ENCODE measurements around the gene DNAJC21. TPM values are rescaled to one million over a fixed set of nuclear protein-coding genes. Genes with fewer than 3 reads are reported as not detected.

DNAJC21 gene
- total RNA-seq, 2 experiments from 2014 or later, result 47.9 to 50.4 TPM

GRCh38 chr5:34932947-34933346 lies 3.6 kb downstream of the DNAJC21 start:
- H3K36me3 Mint-ChIP-seq (ENCODE audit: low read depth), result peaks cover 55% of the 10 kb centered on the region
- Histone ChIP-seq H3K36me3 (ENCODE audit: insufficient read depth, low read length) (peaks cover 37% of the 10 kb centered on the region), H3K27ac (ENCODE audit: low read depth in 1 of 2, low read length in 2 of 2) (no peak overlapping the region), H3K4me1 (ENCODE audit: insufficient read depth, low read length) (peaks cover 21% of the 10 kb centered on the region), H3K4me3 (ENCODE audit: low read length) (no peak overlapping the region), H3K27me3 (ENCODE audit: control insufficient read depth in 1 of 2, insufficient read depth in 2 of 2, low read length in 2 of 2) (no peaks in the 10 kb centered on the region), H3K9me3 (ENCODE audit: control insufficient read depth in 1 of 2, insufficient read depth in 1 of 2, low read length in 2 of 2) (no peaks in the 10 kb centered on the region)
- no peaks in the 10 kb centered on the region for H3K9me3 Mint-ChIP-seq
- no peak for TF ChIP-seq CTCF (IDR thresholded peaks at IDR 0.05)
- ChIA-PET POLR2A (no interaction called here), CTCF (no interaction called here)
- no peak overlapping the region for H3K4me3 Mint-ChIP-seq
- no peak for ATAC-seq (ENCODE audit: poor library complexity)
- peaks cover 37% of the 10 kb centered on the region for H3K4me1 Mint-ChIP-seq (ENCODE audit: low read depth)
- H3K27ac Mint-ChIP-seq, result no peak overlapping the region
- no peaks in the 10 kb centered on the region for H3K27me3 Mint-ChIP-seq
- intact Hi-C loops (cut with DNase I, micrococcal nuclease), result loop anchor here in 1 of 2 experiments (5.0 to 10.0 kb wide), 2 partner anchors 682 to 1219 kb away; partner anchors contain the start of genes LMBRD2, SKP2 and SPEF2
- no peak for DNase-seq

- DNase-seq (no peak), ATAC-seq (ENCODE audit: poor library complexity) (no peak)
- H3K4me3 Mint-ChIP-seq, result no peak overlapping the region
- ChIA-PET POLR2A (no interaction called here), CTCF (no interaction called here)
- Histone ChIP-seq H3K36me3 (ENCODE audit: insufficient read depth, low read length) (peaks cover 88% of the 10 kb centered on the region), H3K27ac (ENCODE audit: low read depth in 1 of 2, low read length in 2 of 2) (no peak overlapping the region), H3K4me1 (ENCODE audit: insufficient read depth, low read length) (no peaks in the 10 kb centered on the region), H3K9me3 (ENCODE audit: control insufficient read depth in 1 of 2, insufficient read depth in 1 of 2, low read length in 2 of 2) (no peaks in the 10 kb centered on the region), H3K4me3 (ENCODE audit: low read length) (no peak overlapping the region), H3K27me3 (ENCODE audit: control insufficient read depth in 1 of 2, insufficient read depth in 2 of 2, low read length in 2 of 2) (no peaks in the 10 kb centered on the region)
- no peak overlapping the region for H3K27ac Mint-ChIP-seq
- no peaks in the 10 kb centered on the region for H3K4me1 Mint-ChIP-seq (ENCODE audit: low read depth)
- H3K9me3 Mint-ChIP-seq, result no peaks in the 10 kb centered on the region
- no peak for TF ChIP-seq CTCF (IDR thresholded peaks at IDR 0.05)
- intact Hi-C loops (cut with DNase I, micrococcal nuclease), result no loop called here
- H3K27me3 Mint-ChIP-seq, result no peaks in the 10 kb centered on the region
- peaks cover 89% of the 10 kb centered on the region for H3K36me3 Mint-ChIP-seq (ENCODE audit: low read depth)
Measured at GRCh38 chr5:34941936-34942335, 12.6 kb downstream of the DNAJC21 start.

- peaks cover 89% of the 10 kb centered on the region for H3K36me3 Mint-ChIP-seq (ENCODE audit: low read depth)
- Histone ChIP-seq H3K27me3 (ENCODE audit: control insufficient read depth in 1 of 2, insufficient read depth in 2 of 2, low read length in 2 of 2) (no peaks in the 10 kb centered on the region), H3K4me1 (ENCODE audit: insufficient read depth, low read length) (no peaks in the 10 kb centered on the region), H3K9me3 (ENCODE audit: control insufficient read depth in 1 of 2, insufficient read depth in 1 of 2, low read length in 2 of 2) (no peaks in the 10 kb centered on the region), H3K27ac (ENCODE audit: low read depth in 1 of 2, low read length in 2 of 2) (no peak overlapping the region), H3K4me3 (ENCODE audit: low read length) (no peak overlapping the region), H3K36me3 (ENCODE audit: insufficient read depth, low read length) (peaks cover 69% of the 10 kb centered on the region)
- intact Hi-C loops (cut with DNase I, micrococcal nuclease), result no loop called here
- H3K4me3 Mint-ChIP-seq, result no peak overlapping the region
- ChIA-PET POLR2A (no interaction called here), CTCF (no interaction called here)
- H3K9me3 Mint-ChIP-seq, result no peaks in the 10 kb centered on the region
- DNase-seq (no peak), ATAC-seq (ENCODE audit: poor library complexity) (no peak)
- H3K4me1 Mint-ChIP-seq (ENCODE audit: low read depth), result no peaks in the 10 kb centered on the region
- no peak for TF ChIP-seq CTCF (IDR thresholded peaks at IDR 0.05)
- no peaks in the 10 kb centered on the region for H3K27me3 Mint-ChIP-seq
- H3K27ac Mint-ChIP-seq, result no peak overlapping the region
Measured at GRCh38 chr5:34944044-34944443, 14.7 kb downstream of the DNAJC21 start.

Data from CD4-positive, alpha-beta T cell (primary cell).